ENCODE results near the gene COL6A1. TPM values are rescaled to one million over a fixed set of nuclear protein-coding genes. Genes with fewer than 3 reads are reported as not detected.

The COL6A1 gene
- total and polyA plus RNA-seq, 2 of the 13 experiments (the other 11 are each of a cell fraction or from before 2014, with no cell fraction given) = 3.1 to 4.8 TPM

- Histone ChIP-seq H3K27ac (ENCODE audit: extremely low read length, insufficient read depth, low read length) (no peak overlapping the region), H3K79me2 (ENCODE audit: insufficient read depth, low read length) (no peaks in the 10 kb centered on the region), H4K20me1 (ENCODE audit: insufficient read depth, low read length) (no peaks in the 10 kb centered on the region; the same call in 1 of the 2 replicates), H3K4me2 (ENCODE audit: low read depth, low read length) (no peak overlapping the region), H3K36me3 (replicated peaks in 1 of 2; ENCODE audit: control insufficient read depth in 1 of 2, insufficient read depth in 2 of 2, low read length in 2 of 2) (no peaks in the 10 kb centered on the region), H3K4me1 (ENCODE audit: insufficient read depth, low read length) (no peaks in the 10 kb centered on the region), H3K9me3 (ENCODE audit: low read length) (no peaks in the 10 kb centered on the region), H3K9ac (ENCODE audit: insufficient read depth, low read depth, low read length) (no peak overlapping the region), H3K27me3 (ENCODE audit: control insufficient read depth in 1 of 2, insufficient read depth in 2 of 2, low read length in 2 of 2) (peaks cover 5 to 59% of the 10 kb centered on the region in 2 experiments), H2AFZ (ENCODE audit: low read length) (no peak overlapping the region), H3K4me3 (replicated peaks in 1 of 3; ENCODE audit: insufficient read depth in 1 of 3, low read depth in 2 of 3, low read length in 3 of 3) (no peak overlapping the region)
- 6% methylated on average over 3 of the region's 3 CpGs for WGBS (ENCODE audit: low lambda C conversion rate)
- no TSS peak for BruUV-seq (replicated peaks)
- FAIRE-seq (no peak), ATAC-seq (no peak), DNase-seq (ENCODE audit: low spot score) (no peak)
- in situ Hi-C loops (cut with HindIII; ENCODE audit: extremely low pct_ligation_motif_present, low pct_unique_long_range_greater_than_20kb) (no loop called here), intact Hi-C loops (cut with micrococcal nuclease; ENCODE audit: unreplicated experiment) (no loop called here)
- TF ChIP-seq ZNF142 (CRISPR knock-in tag; IDR thresholded peaks at IDR 0.05) (no peak), PATZ1 (CRISPR knock-in tag; IDR thresholded peaks at IDR 0.05) (no peak), RXRB (CRISPR knock-in tag; IDR thresholded peaks at IDR 0.05; ENCODE audit: borderline replicate concordance) (no peak), ZNF609 (CRISPR knock-in tag; IDR thresholded peaks at IDR 0.05; ENCODE audit: borderline replicate concordance) (no peak), FOXP1 (IDR thresholded peaks at IDR 0.05) (no peak), FOXP1 (CRISPR knock-in tag; IDR thresholded peaks at IDR 0.05) (no peak), HMG20B (CRISPR knock-in tag; conservative IDR thresholded peaks at IDR 0.05) (no peak), POLR2A (IDR thresholded peaks at IDR 0.05; ENCODE audit: insufficient read depth in 1 of 2, low read depth in 2 of 2, low read length in 2 of 2) (no peak), BORCS8-MEF2B (CRISPR knock-in tag; IDR thresholded peaks at IDR 0.05) (no peak)
- POLR2A ChIA-PET = no interaction called here
- CTCF ChIA-PET (ENCODE audit: low intra/inter-chr PET ratio, low total read pairs) = no interaction called here
Measured at GRCh38 chr21:45935628-45936027, 45.9 kb upstream of the COL6A1 start.

Data from HepG2 (cell line).